H1 (cell line): ENCODE data around the gene MED12L. TPM values are rescaled to one million over a fixed set of nuclear protein-coding genes. Genes with fewer than 3 reads are reported as not detected.

Experiments used
- CTCF ChIA-PET: fragments of 300-600 bp; sonication (Branson Sonifier 250); formaldehyde crosslinking; loops from one replicate; lab custom pipeline; 2021; ENCODE audit not compliant: partially characterized antibody; lab: Charles Lee
- POLR2A ChIA-PET: fragments of 300-600 bp; sonication (Branson Sonifier 250); formaldehyde crosslinking; loops from one replicate; lab custom pipeline; 2021; ENCODE audit warnings: inconsistent platforms; ENCODE audit not compliant: partially characterized antibody; lab: Charles Lee
- DNase-seq, 2 experiments: peaks; one replicate each; pipeline versions ENCODE4 v3.0.0 to v3.0.0-alpha.2; 2010 to 2022; ENCODE audit warnings: low spot score in 2 of 2, low read depth in 1 of 2, mixed read lengths in 1 of 2
- FAIRE-seq: peaks from 2 replicates; lab custom pipeline; 2011; peaks lifted over from hg19 to GRCh38; lab: Jason Lieb, UNC
- H2AFZ ChIP-seq: 2 replicates; pipeline ENCODE4 v1.8.1; 2012; ENCODE audit warnings: low read length, inconsistent platforms
- H2AK5ac ChIP-seq: 2 replicates; pipeline ENCODE4 v1.6.1; 2013; ENCODE audit warnings: low read depth, low read length
- H2BK120ac ChIP-seq: replicated peaks from 2 replicates; pipeline ENCODE3; 2013; ENCODE audit warnings: low read depth, low read length, inconsistent platforms
- H2BK12ac ChIP-seq: 2 replicates; pipeline ENCODE4 v1.6.1; 2013; ENCODE audit warnings: low read depth, low read length
- H2BK15ac ChIP-seq: 2 replicates; pipeline ENCODE4 v1.6.1; 2013; ENCODE audit warnings: low read length
- H2BK20ac ChIP-seq: 2 replicates; pipeline ENCODE4 v1.6.1; 2013; ENCODE audit warnings: low read length
- H2BK5ac ChIP-seq: 2 replicates; pipeline ENCODE4 v1.6.1; 2013; ENCODE audit warnings: low read depth, low read length
- H3K14ac ChIP-seq: 2 replicates; pipeline ENCODE4 v1.6.1; 2013; ENCODE audit warnings: inconsistent platforms; ENCODE audit not compliant: insufficient read length
- H3K18ac ChIP-seq: 2 replicates; pipeline ENCODE4 v1.6.1; 2013; ENCODE audit warnings: low read length; ENCODE audit errors: extremely low read depth
- H3K23ac ChIP-seq: 2 replicates; pipeline ENCODE4 v1.6.1; 2013; ENCODE audit warnings: inconsistent platforms; ENCODE audit not compliant: insufficient read length
- H3K23me2 ChIP-seq: 2 replicates; pipeline ENCODE4 v1.6.1; 2013; ENCODE audit warnings: low read depth, low read length
- H3K27ac ChIP-seq: 2 replicates; pipeline ENCODE4 v1.6.1; 2011; ENCODE audit warnings: low read depth, low read length, inconsistent platforms
- H3K27me3 ChIP-seq, 4 experiments: replicated peaks in 1 of 4; 1 replicate in 1 of 4; 2 replicates in 3 of 4; pipeline versions ENCODE4 v1.6.1 to v1.8.1; 2011 to 2013; ENCODE audit warnings: low read length in 3 of 4, mild to moderate bottlenecking in 3 of 4, inconsistent platforms in 2 of 4, mixed read lengths in 2 of 4, moderate library complexity in 1 of 4; ENCODE audit not compliant: control insufficient read depth in 3 of 4, insufficient read depth in 3 of 4; ENCODE audit errors: extremely low read depth in 1 of 4
- H3K36me3 ChIP-seq, 4 experiments: 2 replicates each; pipeline versions ENCODE4 v1.6.1 to v1.8.1; 2011 to 2013; ENCODE audit warnings: mild to moderate bottlenecking in 4 of 4, low read length in 3 of 4, moderate library complexity in 2 of 4, control low read depth in 1 of 4, inconsistent platforms in 1 of 4; ENCODE audit not compliant: insufficient read depth in 4 of 4, control insufficient read depth in 2 of 4
- H3K4ac ChIP-seq: replicated peaks from 2 replicates; pipeline ENCODE3; 2013; ENCODE audit warnings: low read length, low read depth, mixed read lengths, inconsistent platforms; ENCODE audit not compliant: insufficient read length
- H3K4me1 ChIP-seq, 4 experiments: replicated peaks in 1 of 4; 1 replicate in 1 of 4; 2 replicates in 3 of 4; pipeline versions ENCODE4 v1.6.1 to v1.8.1; 2011 to 2013; ENCODE audit warnings: low read length in 3 of 4, inconsistent platforms in 2 of 4, mixed read lengths in 1 of 4; ENCODE audit not compliant: insufficient read depth in 4 of 4, control insufficient read depth in 3 of 4
- H3K4me2 ChIP-seq, 2 experiments: 2 replicates each; pipeline versions ENCODE4 v1.6.1 to v1.8.1; 2011 to 2013; ENCODE audit warnings: low read depth in 2 of 2, low read length in 2 of 2, control low read depth in 1 of 2, inconsistent platforms in 1 of 2, mild to moderate bottlenecking in 1 of 2; ENCODE audit not compliant: insufficient read depth in 1 of 2
- H3K4me3 ChIP-seq, 4 experiments: fragments of 200-600, 300-600 bp in 1 of 4; sonication (generic), shearing (Covaris generic), sonication (Bioruptor Twin) in 1 of 4; 2 replicates each; pipeline versions ENCODE4 v1.5.1 to v1.8.1; 2011 to 2016; ENCODE audit warnings: low read length in 4 of 4, low read depth in 3 of 4, control low read depth in 2 of 4, inconsistent platforms in 2 of 4, mild to moderate bottlenecking in 2 of 4, mixed read lengths in 1 of 4, moderate library complexity in 1 of 4; ENCODE audit not compliant: insufficient read depth in 2 of 4; ENCODE audit errors: extremely low read depth in 1 of 4
- H3K56ac ChIP-seq: replicated peaks from 2 replicates; pipeline ENCODE3; 2013; ENCODE audit warnings: low read depth, mild to moderate bottlenecking, mixed read lengths, low read length, inconsistent platforms; ENCODE audit not compliant: insufficient read length
- H3K79me1 ChIP-seq: 2 replicates; pipeline ENCODE4 v1.6.1; 2013; ENCODE audit warnings: low read depth, low read length, control low read depth
- H3K79me2 ChIP-seq, 2 experiments: 2 replicates each; pipeline versions ENCODE4 v1.6.1 to v1.8.1; 2012 to 2013; ENCODE audit warnings: low read length in 2 of 2, mild to moderate bottlenecking in 2 of 2, inconsistent platforms in 1 of 2; ENCODE audit not compliant: insufficient read depth in 2 of 2, control insufficient read depth in 1 of 2
- H3K9ac ChIP-seq, 4 experiments: replicated peaks in 1 of 4; 1 replicate in 1 of 4; 2 replicates in 3 of 4; pipeline versions ENCODE4 v1.6.1 to v1.8.1; 2011 to 2013; ENCODE audit warnings: low read depth in 3 of 4, low read length in 3 of 4, control low read depth in 2 of 4, mild to moderate bottlenecking in 2 of 4, moderate library complexity in 2 of 4, inconsistent platforms in 1 of 4; ENCODE audit errors: extremely low read depth in 1 of 4
- H3K9me3 ChIP-seq, 2 experiments: 2 replicates each; pipeline versions ENCODE4 v1.6.1 to v1.8.1; 2012 to 2013; ENCODE audit warnings: mild to moderate bottlenecking in 2 of 2, moderate library complexity in 2 of 2, control low read depth in 1 of 2, inconsistent platforms in 1 of 2, low read depth in 1 of 2, low read length in 1 of 2, mixed read lengths in 1 of 2; ENCODE audit not compliant: insufficient read depth in 2 of 2
- H4K20me1 ChIP-seq, 2 experiments: replicated peaks in 1 of 2; 2 replicates each; pipeline versions ENCODE3 to v1.8.1; 2011 to 2013; ENCODE audit warnings: inconsistent platforms in 2 of 2, low read length in 2 of 2, mild to moderate bottlenecking in 1 of 2; ENCODE audit not compliant: insufficient read depth in 2 of 2, control insufficient read depth in 1 of 2
- H4K5ac ChIP-seq: 2 replicates; pipeline ENCODE4 v1.6.1; 2013; ENCODE audit warnings: low read length, low read depth, mixed read lengths, inconsistent platforms; ENCODE audit not compliant: insufficient read length
- H4K8ac ChIP-seq: 2 replicates; pipeline ENCODE4 v1.8.0; 2013; ENCODE audit warnings: mild to moderate bottlenecking, moderate library complexity, low read length, inconsistent platforms; ENCODE audit not compliant: insufficient read depth; ENCODE audit errors: extremely low read depth
- H4K91ac ChIP-seq: replicated peaks from 2 replicates; pipeline ENCODE3; 2013; ENCODE audit warnings: low read length, mixed read lengths, inconsistent platforms; ENCODE audit not compliant: insufficient read length
- BCL11A ChIP-seq, 2 experiments: IDR thresholded peaks; one replicate each; pipeline ENCODE4 v1.6.1; 2011; ENCODE audit warnings: low read depth in 2 of 2, low read length in 2 of 2, mild to moderate bottlenecking in 2 of 2
- BRCA1 ChIP-seq: IDR thresholded peaks from 2 replicates; pipeline ENCODE4 v1.6.1; 2012; ENCODE audit warnings: low read depth, low read length, improper control_type of control experiment
- E2F6 ChIP-seq: IDR thresholded peaks from 2 replicates; pipeline ENCODE4 v1.6.1; 2012; ENCODE audit warnings: inconsistent platforms
- EGR1 ChIP-seq: IDR thresholded peaks from 2 replicates; pipeline ENCODE4 v1.6.1; 2011; ENCODE audit warnings: low read depth, low read length, borderline replicate concordance
- HDAC6 ChIP-seq: IDR thresholded peaks from one replicate; pipeline ENCODE4 v1.7.1; 2012; ENCODE audit warnings: low read depth, mild to moderate bottlenecking, inconsistent platforms, low read length, moderate library complexity
- MAX ChIP-seq: IDR thresholded peaks from 2 replicates; pipeline ENCODE4 v1.6.1; 2012; ENCODE audit warnings: inconsistent platforms
- NRF1 ChIP-seq: IDR thresholded peaks from 2 replicates; pipeline ENCODE4 v1.6.1; 2011; ENCODE audit warnings: mild to moderate bottlenecking, low read depth, low read length, improper control_type of control experiment
- POLR2A ChIP-seq, 2 experiments: IDR thresholded peaks; 1 replicate in 1 of 2; 2 replicates in 1 of 2; pipeline ENCODE4 v1.6.1; 2011; ENCODE audit warnings: low read depth in 2 of 2, low read length in 2 of 2, mild to moderate bottlenecking in 2 of 2; ENCODE audit errors: control extremely low read depth in 1 of 2
- SAP30 ChIP-seq: fragments of 300-600 bp; sonication (generic); IDR thresholded peaks from 2 replicates; pipeline ENCODE4 v1.7.1; 2012; ENCODE audit warnings: low read length, moderate library complexity, mild to moderate bottlenecking, inconsistent platforms; ENCODE audit not compliant: insufficient read depth, insufficient replicate concordance
- SIN3A ChIP-seq, 2 experiments: IDR thresholded peaks in 1 of 2; conservative IDR thresholded peaks in 1 of 2; 2 replicates each; pipeline ENCODE4 v1.6.1; 2011 to 2012; ENCODE audit warnings: low read length in 2 of 2, improper control_type of control experiment in 1 of 2, low read depth in 1 of 2, mild to moderate bottlenecking in 1 of 2
- TAF1 ChIP-seq: IDR thresholded peaks from 2 replicates; pipeline ENCODE4 v1.6.1; 2011; ENCODE audit warnings: mild to moderate bottlenecking, low read depth, low read length
- TAF7 ChIP-seq: optimal IDR thresholded peaks from 2 replicates; pipeline ENCODE3; 2011; ENCODE audit warnings: low read depth, mild to moderate bottlenecking, inconsistent platforms, low read length, moderate library complexity, borderline replicate concordance
- WGBS, 2 experiments: shearing (Covaris generic) in 1 of 2; methylation state at CpG; one replicate each; pipeline versions ENCODE4 v1.1.6 to v1.1.7; 2013 to 2015; ENCODE audit warnings: low lambda C conversion rate in 2 of 2, mixed read lengths in 2 of 2, inconsistent platforms in 1 of 2, low coverage in 1 of 2, missing lambda C conversion rate in 1 of 2; ENCODE audit not compliant: insufficient replicate concordance in 2 of 2, insufficient coverage in 1 of 2, insufficient read length in 1 of 2; ENCODE audit errors: extremely low coverage in 1 of 2, missing lambda C conversion rate in 1 of 2; 5-methylcytosine and 5-hydroxymethylcytosine counted together
- polyA plus RNA-seq, 7 experiments: library from polyadenylated mRNA; depleted of rRNA in 3 of 7; stranded (reverse) in 5 of 7; unstranded in 2 of 7; fragments of >200 nt in 5 of 7; fragments of 200-250 nt in 2 of 7; gene quantifications; 1 replicate in 5 of 7; 2 replicates in 1 of 7; 4 replicates in 1 of 7; pipeline versions ENCODE4 v1.2.1 to v1.2.3, GENCODE V29; 2011 to 2013; ENCODE audit warnings: missing spikeins in 2 of 7, mixed read lengths in 2 of 7
- total RNA-seq: library from RNA; stranded (reverse); fragmentation: NEBNext Ultra II Directional; extraction: Animal tissue kit (Norgen Biotek cat#: 25700); gene quantifications from 2 replicates; pipeline ENCODE4 v1.2.1, GENCODE V29; 2021

Gene MED12L
- total and polyA plus RNA-seq, 2 of the 8 experiments (the other 6 are each of a cell fraction or from before 2014, with no cell fraction given): 3.6 to 26.2 TPM

GRCh38 chr3:151476344-151477018, 391.0 kb downstream of the MED12L start:
- Histone ChIP-seq H3K36me3 (no peaks in the 10 kb centered on the region), H3K27me3 (no peaks in the 10 kb centered on the region), H4K20me1 (no peaks in the 10 kb centered on the region), H2BK20ac (no peak overlapping the region), H3K4ac (no peak overlapping the region), H4K5ac (no peak overlapping the region), H3K14ac (no peak overlapping the region), H4K8ac (no peak overlapping the region), H3K18ac (no peak overlapping the region), H3K9me3 (no peaks in the 10 kb centered on the region), H2AK5ac (no peak overlapping the region), H3K9ac (no peak overlapping the region), H3K79me1 (no peaks in the 10 kb centered on the region), H3K4me1 (peaks cover 0 to 7% (median 2%) of the 10 kb centered on the region in 4 experiments; a peak in 4 of 7 replicates), H3K4me2 (no peak overlapping the region), H3K23ac (no peak overlapping the region), H3K23me2 (no peaks in the 10 kb centered on the region; the same call in 1 of the 2 replicates), H2BK12ac (no peak overlapping the region), H3K4me3 (no peak overlapping the region), H2BK120ac (no peak overlapping the region), H3K56ac (no peak overlapping the region), H3K27ac (no peak overlapping the region), H3K79me2 (no peaks in the 10 kb centered on the region), H2BK5ac (no peak overlapping the region), H2BK15ac (no peak overlapping the region), H2AFZ (no peak overlapping the region), H4K91ac (no peak overlapping the region)
- TF ChIP-seq NRF1 (no peak), SAP30 (no peak), POLR2A (IDR thresholded peaks at IDR 0.05; ENCODE audit: control extremely low read depth in 1 of 2, low read depth in 2 of 2, low read length in 2 of 2) (no peak), E2F6 (no peak), MAX (no peak), BRCA1 (no peak), BCL11A (IDR thresholded peaks at IDR 0.05; ENCODE audit: low read depth in 2 of 2, low read length in 2 of 2) (no peak), SIN3A (conservative IDR thresholded peaks at IDR 0.05 in 1 of 2, IDR thresholded peaks at IDR 0.05 in 1 of 2; ENCODE audit: low read depth in 1 of 2, low read length in 2 of 2) (no peak), HDAC6 (no peak), TAF7 (no peak), TAF1 (no peak), EGR1 (no peak)
- POLR2A ChIA-PET: no interaction called here
- FAIRE-seq (no peak), DNase-seq (no peak)
- CTCF ChIA-PET: interaction anchor here (2.1 kb wide), 1 partner anchor 8 kb away, joined by 8 read pairs; no protein-coding TSS in a partner anchor
- WGBS, 2 experiments: 85% methylated on average over 6 of the region's 7 CpGs; no CpG with 5 or more reads in 1 of the 2 experiments
